Keratinocyte (primary cell): ENCODE measurements around the gene FMNL3.
"Not testable (repeated sequence)": the region's sequence is repeated elsewhere in the genome, so short reads cannot be mapped to it uniquely, and the experiment has no call there.

Experiments
- EZH2 ChIP-seq: IDR thresholded peaks from one replicate; pipeline ENCODE4 v1.6.1; 2012; ENCODE audit warnings: inconsistent platforms, mild to moderate bottlenecking, low read length, moderate library complexity
- TF ChIP-seq, protein P1 (sequence below), 3 experiments: IDR thresholded peaks in 1 of 3; conservative IDR thresholded peaks in 1 of 3; optimal IDR thresholded peaks in 1 of 3; 2 replicates in 2 of 3; 3 replicates in 1 of 3; pipeline versions ENCODE3 to v1.5.1; 2011; ENCODE audit warnings: low read length in 3 of 3, mild to moderate bottlenecking in 3 of 3, moderate library complexity in 2 of 3, control low read depth in 1 of 3, inconsistent platforms in 1 of 3; ENCODE audit not compliant: insufficient read depth in 2 of 3; ENCODE audit errors: extremely low read depth in 1 of 3

GRCh38 chr12:49605539-49605938 is 101.7 kb downstream of the FMNL3 start, which contains the start of gene FAM186B:
- TF ChIP-seq, protein P1, sequence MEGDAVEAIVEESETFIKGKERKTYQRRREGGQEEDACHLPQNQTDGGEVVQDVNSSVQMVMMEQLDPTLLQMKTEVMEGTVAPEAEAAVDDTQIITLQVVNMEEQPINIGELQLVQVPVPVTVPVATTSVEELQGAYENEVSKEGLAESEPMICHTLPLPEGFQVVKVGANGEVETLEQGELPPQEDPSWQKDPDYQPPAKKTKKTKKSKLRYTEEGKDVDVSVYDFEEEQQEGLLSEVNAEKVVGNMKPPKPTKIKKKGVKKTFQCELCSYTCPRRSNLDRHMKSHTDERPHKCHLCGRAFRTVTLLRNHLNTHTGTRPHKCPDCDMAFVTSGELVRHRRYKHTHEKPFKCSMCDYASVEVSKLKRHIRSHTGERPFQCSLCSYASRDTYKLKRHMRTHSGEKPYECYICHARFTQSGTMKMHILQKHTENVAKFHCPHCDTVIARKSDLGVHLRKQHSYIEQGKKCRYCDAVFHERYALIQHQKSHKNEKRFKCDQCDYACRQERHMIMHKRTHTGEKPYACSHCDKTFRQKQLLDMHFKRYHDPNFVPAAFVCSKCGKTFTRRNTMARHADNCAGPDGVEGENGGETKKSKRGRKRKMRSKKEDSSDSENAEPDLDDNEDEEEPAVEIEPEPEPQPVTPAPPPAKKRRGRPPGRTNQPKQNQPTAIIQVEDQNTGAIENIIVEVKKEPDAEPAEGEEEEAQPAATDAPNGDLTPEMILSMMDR (optimal IDR thresholded peaks at IDR 0.05 in 1 of 3, IDR thresholded peaks at IDR 0.05 in 1 of 3, conservative IDR thresholded peaks at IDR 0.05 in 1 of 3; ENCODE audit: extremely low read depth in 1 of 3, insufficient read depth in 2 of 3, low read length in 3 of 3) = not testable (repeated sequence)
- TF ChIP-seq EZH2 = not testable (repeated sequence)
